ENCODE measurements around the gene KIAA0513.

The KIAA0513 gene

GRCh38 chr16:85134789-85135142 lies 107.2 kb downstream of the KIAA0513 start:
- DNase-seq (ENCODE audit: low read depth in 2 of 2), result no peak

- no peak for DNase-seq (ENCODE audit: low read depth in 2 of 2)
Observed at GRCh38 chr16:85136213-85136701, 108.7 kb downstream of the KIAA0513 start.

GRCh38 chr16:85136702-85137322 lies 109.2 kb downstream of the KIAA0513 start:
- DNase-seq (ENCODE audit: low read depth in 2 of 2), result no peak

- DNase-seq (ENCODE audit: low read depth in 2 of 2), result no peak
Observed at GRCh38 chr16:85137323-85138072, 109.9 kb downstream of the KIAA0513 start.

- DNase-seq (ENCODE audit: low read depth in 2 of 2), result no peak
Observed at GRCh38 chr16:85138073-85138824, 110.7 kb downstream of the KIAA0513 start.

GRCh38 chr16:85138825-85139627 lies 111.4 kb downstream of the KIAA0513 start:
- DNase-seq (ENCODE audit: low read depth in 2 of 2), result no peak

GRCh38 chr16:85139881-85140339 lies 112.3 kb downstream of the KIAA0513 start:
- DNase-seq (ENCODE audit: low read depth in 2 of 2), result no peak

- DNase-seq (ENCODE audit: low read depth in 2 of 2), result no peak
Observed at GRCh38 chr16:85140455-85141012, 112.9 kb downstream of the KIAA0513 start.

- no peak for DNase-seq (ENCODE audit: low read depth in 2 of 2)
Observed at GRCh38 chr16:85141491-85142128, 114.0 kb downstream of the KIAA0513 start.

GRCh38 chr16:85142129-85142513 lies 114.5 kb downstream of the KIAA0513 start:
- DNase-seq (ENCODE audit: low read depth in 2 of 2), result no peak

GRCh38 chr16:85142771-85143211 lies 115.2 kb downstream of the KIAA0513 start:
- no peak for DNase-seq (ENCODE audit: low read depth in 2 of 2)

Data from stimulated activated CD8-positive, alpha-beta memory T cell treated with anti-CD3 and anti-CD28 coated beads, Interleukin-2, amount 100 ng/mL, for 48 hours (primary cell).